Mammary epithelial cell (primary cell): ENCODE results near the gene KRT9.

Experiments
- CTCF ChIP-seq, 2 donors: IDR thresholded peaks in 1 of 2; conservative IDR thresholded peaks in 1 of 2; 2 replicates each; pipeline ENCODE4 v1.5.1; 2011 to 2012; ENCODE audit warnings: inconsistent platforms in 2 of 2, low read length in 2 of 2, mild to moderate bottlenecking in 2 of 2, control low read depth in 1 of 2, low read depth in 1 of 2; ENCODE audit not compliant: insufficient read depth in 1 of 2; ENCODE audit errors: extremely low read depth in 1 of 2
- EZH2 ChIP-seq: IDR thresholded peaks from 2 replicates; pipeline ENCODE4 v1.6.1; 2012; ENCODE audit warnings: low read length, inconsistent platforms, borderline replicate concordance

GRCh38 chr17:41563607-41564170 is 8.2 kb downstream of the KRT9 start:
- TF ChIP-seq CTCF (conservative IDR thresholded peaks at IDR 0.05 in 1 of 2, IDR thresholded peaks at IDR 0.05 in 1 of 2; ENCODE audit: extremely low read depth in 1 of 2, insufficient read depth in 1 of 2, low read depth in 1 of 2, low read length in 2 of 2) (no peak), EZH2 (no peak)
